GM12878 (cell line): ENCODE results near the gene VIPAS39. TPM values are rescaled to one million over a fixed set of nuclear protein-coding genes. Genes with fewer than 3 reads are reported as not detected.

Experiments
- ATAC-seq: fragments of 200-7000 bp; cut with Tn5 transposase; 3 replicates; pipeline ENCODE4 v1.9.1; 2020; ENCODE audit warnings: mild to moderate bottlenecking, moderate library complexity
- BruUV-seq: library from RNA; stranded (reverse); fragments of 400-500 nt; replicated peaks from 2 replicates; lab custom pipeline; 2021; lab: Mats Ljungman, UMichigan
- CTCF ChIA-PET: fragments of 300-600 bp; sonication (Branson Sonifier 250); formaldehyde crosslinking; extraction: SDS; loops from one replicate; lab custom pipeline; 2021; ENCODE audit warnings: inconsistent platforms; lab: Yijun Ruan, JAX
- POLR2A ChIA-PET: fragments of 350-600 bp; formaldehyde crosslinking; extraction: SDS; loops from one replicate; lab custom pipeline; 2021; ENCODE audit warnings: inconsistent platforms; lab: Charles Lee
- RAD21 ChIA-PET: fragments of 300-600 bp; sonication (Branson Sonifier 250); formaldehyde crosslinking; loops from one replicate; lab custom pipeline; 2023; ENCODE audit warnings: antibody characterized with exemption; ENCODE audit not compliant: unreplicated experiment; lab: Charles Lee
- SMC1A ChIA-PET: fragments of 300-600 bp; sonication (Branson Sonifier 250); formaldehyde crosslinking; loops from one replicate; lab custom pipeline; 2023; ENCODE audit not compliant: unreplicated experiment, uncharacterized antibody; lab: Charles Lee
- DNase-seq: peaks from one replicate; pipeline ENCODE4 v3.0.0-alpha.2; 2011; ENCODE audit warnings: low read depth, low spot score
- FAIRE-seq: peaks from 3 replicates; lab custom pipeline; 2011; peaks lifted over from hg19 to GRCh38; lab: Jason Lieb, UNC
- H2AFZ ChIP-seq: 2 replicates; pipeline ENCODE4 v1.6.0; 2011; ENCODE audit warnings: low read depth, low read length, control low read depth; ENCODE audit not compliant: control insufficient read depth
- H3K27ac ChIP-seq: 2 replicates; pipeline ENCODE4 v1.5.1; 2011; ENCODE audit warnings: control low read depth; ENCODE audit not compliant: control insufficient read depth, insufficient read depth
- H3K27me3 ChIP-seq, 2 experiments: replicated peaks in 1 of 2; 2 replicates each; pipeline versions ENCODE4 v1.6.0 to v1.6.1; 2011; ENCODE audit warnings: low read length in 1 of 2; ENCODE audit not compliant: control insufficient read depth in 2 of 2, insufficient read depth in 2 of 2
- H3K36me3 ChIP-seq, 2 experiments: 2 replicates each; pipeline ENCODE4 v1.5.1; 2011; ENCODE audit warnings: low read length in 1 of 2; ENCODE audit not compliant: control insufficient read depth in 2 of 2, insufficient read depth in 2 of 2
- H3K4me1 ChIP-seq: 2 replicates; pipeline ENCODE4 v1.6.1; 2011; ENCODE audit warnings: mild to moderate bottlenecking, low read length, moderate library complexity, mixed read lengths; ENCODE audit not compliant: control insufficient read depth, insufficient read depth
- H3K4me2 ChIP-seq: 2 replicates; pipeline ENCODE4 v1.6.0; 2011; ENCODE audit warnings: control low read depth; ENCODE audit not compliant: control insufficient read depth, insufficient read depth
- H3K4me3 ChIP-seq: fragments of 200-600 bp; sonication (generic); 2 replicates; pipeline ENCODE4 v1.5.1; 2016
- H3K79me2 ChIP-seq: 2 replicates; pipeline ENCODE4 v1.6.0; 2011; ENCODE audit warnings: low read length; ENCODE audit not compliant: control insufficient read depth, insufficient read depth
- H3K9ac ChIP-seq: 2 replicates; pipeline ENCODE4 v1.8.0; 2011; ENCODE audit warnings: low read length, control low read depth, mixed read lengths; ENCODE audit not compliant: control insufficient read depth, insufficient read depth
- H3K9me3 ChIP-seq: replicated peaks from 3 replicates; pipeline ENCODE4 v1.5.1; 2011; ENCODE audit warnings: mild to moderate bottlenecking, low read length; ENCODE audit not compliant: control insufficient read depth, insufficient read depth
- H4K20me1 ChIP-seq: 2 replicates; pipeline ENCODE4 v1.6.0; 2011; ENCODE audit not compliant: control insufficient read depth, insufficient read depth
- CEBPB ChIP-seq, 2 experiments: fragments of 150-350 bp in 1 of 2; IDR thresholded peaks; 2 replicates each; pipeline ENCODE4 v1.6.1; 2012 to 2014; ENCODE audit warnings: low read depth in 2 of 2, low read length in 2 of 2, borderline replicate concordance in 1 of 2, inconsistent platforms in 1 of 2
- CHD2 ChIP-seq: IDR thresholded peaks from 2 replicates; pipeline ENCODE4 v1.6.1; 2011; ENCODE audit warnings: low read depth, low read length, improper control_type of control experiment, borderline replicate concordance
- CREM ChIP-seq: IDR thresholded peaks from 2 replicates; pipeline ENCODE4 v1.6.1; 2014; ENCODE audit warnings: antibody characterized with exemption, low read depth
- EGR1 ChIP-seq, 2 experiments: IDR thresholded peaks; 1 replicate in 1 of 2; 2 replicates in 1 of 2; pipeline ENCODE4 v1.6.1; 2011 to 2012; ENCODE audit warnings: low read depth in 2 of 2, low read length in 2 of 2, borderline replicate concordance in 1 of 2, mild to moderate bottlenecking in 1 of 2, moderate library complexity in 1 of 2
- GATAD2B ChIP-seq: fragments of 450-650 bp; conservative IDR thresholded peaks from 2 replicates; pipeline ENCODE4 v1.6.1; 2017; ENCODE audit warnings: low read depth, mild to moderate bottlenecking, moderate library complexity
- LARP7 ChIP-seq: fragments of 450-650 bp; IDR thresholded peaks from 2 replicates; pipeline ENCODE4 v1.6.1; 2017; ENCODE audit warnings: mild to moderate bottlenecking
- RAD51 ChIP-seq: fragments of 450-650 bp; IDR thresholded peaks from 2 replicates; pipeline ENCODE4 v1.6.1; 2016; ENCODE audit warnings: moderate library complexity, mild to moderate bottlenecking, inconsistent platforms
- RB1 ChIP-seq: fragments of 450-650 bp; formaldehyde crosslinking; IDR thresholded peaks from 2 replicates; pipeline ENCODE4 v1.6.1; 2017; ENCODE audit warnings: mild to moderate bottlenecking, borderline replicate concordance
- SUPT20H ChIP-seq: IDR thresholded peaks from 2 replicates; pipeline ENCODE4 v1.6.1; 2011; ENCODE audit warnings: low read depth, mild to moderate bottlenecking, low read length, moderate library complexity, borderline replicate concordance; ENCODE audit not compliant: control insufficient read depth
- WGBS: methylation state at CpG from one replicate; pipeline ENCODE4 v1.1.6; 2016; ENCODE audit warnings: low lambda C conversion rate; ENCODE audit not compliant: insufficient replicate concordance, insufficient coverage; ENCODE audit errors: missing lambda C conversion rate; 5-methylcytosine and 5-hydroxymethylcytosine counted together
- in situ Hi-C: fragments of 300-500 bp; cut with MboI; formaldehyde crosslinking; loops from 9 replicates; pipeline ENCODE4 v1.14.3; 2018; ENCODE audit warnings: mixed read lengths
- intact Hi-C: fragments of 100-400 bp; cut with micrococcal nuclease; formaldehyde crosslinking; loops from one replicate; pipeline ENCODE4 v1.14.2; 2022; ENCODE audit not compliant: unreplicated experiment
- polyA plus RNA-seq, 11 experiments: library from polyadenylated mRNA; depleted of rRNA in 4 of 11; unstranded in 6 of 11; stranded (reverse) in 5 of 11; fragments of >200 nt; fragmentation: Nextera tagmentation in 4 of 11; fragmentation: Illumina TruSeq in 1 of 11; extraction: Ambion mirVana in 4 of 11; extraction: Trizol in 1 of 11; gene quantifications; 1 replicate in 1 of 11; 2 replicates in 10 of 11; pipeline versions ENCODE4 v1.2.1 to v1.2.3, GENCODE V29; 2011 to 2016; ENCODE audit warnings: inconsistent platforms in 2 of 11, missing spikeins in 2 of 11, low read depth in 1 of 11
- total RNA-seq, 4 experiments: library from RNA; depleted of rRNA in 3 of 4; stranded (reverse); fragments of >200 nt in 3 of 4; fragmentation: Illumina TruSeq in 1 of 4; extraction: Trizol in 1 of 4; gene quantifications; 2 replicates each; pipeline versions ENCODE4 v1.2.1 to v1.2.3, GENCODE V29; 2013 to 2021
- TF ChIP-seq, protein P1 (sequence below): fragments of 450-650 bp; IDR thresholded peaks from 2 replicates; pipeline ENCODE4 v1.6.1; 2017; ENCODE audit warnings: borderline replicate concordance
- TF ChIP-seq, protein P2 (sequence below): fragments of 450-650 bp; IDR thresholded peaks from 2 replicates; pipeline ENCODE4 v1.6.1; 2017; ENCODE audit warnings: antibody characterized with exemption, mild to moderate bottlenecking, moderate library complexity

VIPAS39 gene
- total and polyA plus RNA-seq, 10 of the 15 experiments (the other 5 are each of a cell fraction or from before 2014, with no cell fraction given), result 6.7 to 38.8 (median 18.5) TPM

DNA sequence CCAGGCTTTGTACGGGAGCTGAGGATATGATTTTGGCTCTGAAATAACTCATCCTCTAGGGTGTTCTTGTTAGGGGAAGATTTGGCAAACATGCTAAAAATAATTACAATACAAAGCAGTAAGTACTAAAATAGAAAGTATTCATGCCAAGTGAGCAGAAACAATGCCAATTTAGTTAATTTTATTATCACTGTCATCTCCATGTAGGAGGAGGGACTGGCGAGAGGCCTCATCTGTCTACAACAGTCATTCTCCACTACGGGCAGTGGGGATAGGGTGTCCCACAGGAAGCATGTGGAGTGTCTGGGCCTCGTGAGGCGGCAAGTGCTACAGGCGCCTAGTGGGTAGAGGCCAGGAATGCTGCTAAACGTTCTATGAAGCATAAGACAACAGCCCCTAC, 37.9 kb upstream of the VIPAS39 start:
- H3K9ac ChIP-seq, result no peak overlapping the region
- ATAC-seq (no peak), DNase-seq (no peak), FAIRE-seq (no peak)
- no peak overlapping the region for H3K4me2 ChIP-seq
- H3K4me3 ChIP-seq, result no peak overlapping the region
- in situ Hi-C loops, result no loop called here
- no peaks in the 10 kb centered on the region for H4K20me1 ChIP-seq
- H2AFZ ChIP-seq, result no peak overlapping the region
- no peak overlapping the region for H3K27ac ChIP-seq
- peaks cover 11% of the 10 kb centered on the region for H3K4me1 ChIP-seq
- BruUV-seq, result no TSS peak
- H3K9me3 ChIP-seq, result no peaks in the 10 kb centered on the region; the same call in 2 of the 3 replicates
- CTCF ChIA-PET, result interaction anchor here (1.5 kb wide), 1 partner anchor 36 kb away, joined by 6 read pairs; no protein-coding TSS in a partner anchor
- no peak for TF ChIP-seq GATAD2B
- TF ChIP-seq CREM, result no peak
- TF ChIP-seq CHD2, result no peak
- no peak for TF ChIP-seq SUPT20H
- TF ChIP-seq CEBPB (IDR thresholded peaks at IDR 0.05; ENCODE audit: borderline replicate concordance in 1 of 2, low read depth in 2 of 2, low read length in 2 of 2), result no peak
- POLR2A ChIA-PET, result no interaction called here
- 31% methylated on average over 7 of the region's 7 CpGs for WGBS
- intact Hi-C loops, result no loop called here
- peaks cover 8% of the 10 kb centered on the region in 2 experiments; a peak in 3 of 4 replicates for H3K27me3 ChIP-seq
- RAD21 ChIA-PET, result no interaction called here
- SMC1A ChIA-PET, result no interaction called here
- no peaks in the 10 kb centered on the region for H3K36me3 ChIP-seq
- no peaks in the 10 kb centered on the region for H3K79me2 ChIP-seq

DNA sequence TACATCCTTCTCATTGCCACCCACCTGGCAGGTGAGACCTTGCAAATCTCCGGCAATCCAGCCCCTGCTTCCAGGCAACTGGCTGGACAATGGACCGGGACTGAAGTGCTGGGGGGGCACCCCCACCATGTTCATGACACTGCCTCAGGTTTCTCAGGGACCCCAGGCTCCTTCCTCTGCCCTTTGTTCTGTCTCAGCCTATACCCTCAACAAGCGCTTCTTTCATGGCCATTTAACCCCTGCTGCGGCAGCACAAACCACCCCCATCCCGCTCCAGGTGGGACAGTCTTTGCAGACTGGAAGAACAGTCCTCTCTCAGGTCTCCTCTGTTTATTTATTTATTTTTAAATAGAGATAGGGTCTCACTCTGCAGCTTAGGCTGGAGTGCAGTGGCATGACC, 33.7 kb upstream of the VIPAS39 start:
- ChIA-PET CTCF (no interaction called here), RAD21 (no interaction called here), POLR2A (no interaction called here), SMC1A (no interaction called here)
- ATAC-seq (no peak), DNase-seq (no peak), FAIRE-seq (no peak)
- Histone ChIP-seq H3K9me3 (no peaks in the 10 kb centered on the region), H3K27me3 (no peaks in the 10 kb centered on the region), H3K4me2 (no peak overlapping the region), H3K4me3 (no peak overlapping the region), H3K4me1 (no peaks in the 10 kb centered on the region), H3K27ac (no peak overlapping the region), H3K9ac (no peak overlapping the region), H2AFZ (no peak overlapping the region), H3K36me3 (no peaks in the 10 kb centered on the region), H3K79me2 (no peaks in the 10 kb centered on the region), H4K20me1 (no peaks in the 10 kb centered on the region)
- BruUV-seq, result no TSS peak
- in situ Hi-C loops, result no loop called here
- intact Hi-C loops, result no loop called here
- WGBS, result 60% methylated on average over 5 of the region's 5 CpGs
- TF ChIP-seq, protein P1, sequence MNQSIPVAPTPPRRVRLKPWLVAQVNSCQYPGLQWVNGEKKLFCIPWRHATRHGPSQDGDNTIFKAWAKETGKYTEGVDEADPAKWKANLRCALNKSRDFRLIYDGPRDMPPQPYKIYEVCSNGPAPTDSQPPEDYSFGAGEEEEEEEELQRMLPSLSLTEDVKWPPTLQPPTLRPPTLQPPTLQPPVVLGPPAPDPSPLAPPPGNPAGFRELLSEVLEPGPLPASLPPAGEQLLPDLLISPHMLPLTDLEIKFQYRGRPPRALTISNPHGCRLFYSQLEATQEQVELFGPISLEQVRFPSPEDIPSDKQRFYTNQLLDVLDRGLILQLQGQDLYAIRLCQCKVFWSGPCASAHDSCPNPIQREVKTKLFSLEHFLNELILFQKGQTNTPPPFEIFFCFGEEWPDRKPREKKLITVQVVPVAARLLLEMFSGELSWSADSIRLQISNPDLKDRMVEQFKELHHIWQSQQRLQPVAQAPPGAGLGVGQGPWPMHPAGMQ, result no peak
- TF ChIP-seq EGR1 (IDR thresholded peaks at IDR 0.05; ENCODE audit: borderline replicate concordance in 1 of 2, low read depth in 2 of 2, low read length in 2 of 2) (no peak), RB1 (no peak), RAD51 (no peak), LARP7 (no peak)
- TF ChIP-seq, protein P2, sequence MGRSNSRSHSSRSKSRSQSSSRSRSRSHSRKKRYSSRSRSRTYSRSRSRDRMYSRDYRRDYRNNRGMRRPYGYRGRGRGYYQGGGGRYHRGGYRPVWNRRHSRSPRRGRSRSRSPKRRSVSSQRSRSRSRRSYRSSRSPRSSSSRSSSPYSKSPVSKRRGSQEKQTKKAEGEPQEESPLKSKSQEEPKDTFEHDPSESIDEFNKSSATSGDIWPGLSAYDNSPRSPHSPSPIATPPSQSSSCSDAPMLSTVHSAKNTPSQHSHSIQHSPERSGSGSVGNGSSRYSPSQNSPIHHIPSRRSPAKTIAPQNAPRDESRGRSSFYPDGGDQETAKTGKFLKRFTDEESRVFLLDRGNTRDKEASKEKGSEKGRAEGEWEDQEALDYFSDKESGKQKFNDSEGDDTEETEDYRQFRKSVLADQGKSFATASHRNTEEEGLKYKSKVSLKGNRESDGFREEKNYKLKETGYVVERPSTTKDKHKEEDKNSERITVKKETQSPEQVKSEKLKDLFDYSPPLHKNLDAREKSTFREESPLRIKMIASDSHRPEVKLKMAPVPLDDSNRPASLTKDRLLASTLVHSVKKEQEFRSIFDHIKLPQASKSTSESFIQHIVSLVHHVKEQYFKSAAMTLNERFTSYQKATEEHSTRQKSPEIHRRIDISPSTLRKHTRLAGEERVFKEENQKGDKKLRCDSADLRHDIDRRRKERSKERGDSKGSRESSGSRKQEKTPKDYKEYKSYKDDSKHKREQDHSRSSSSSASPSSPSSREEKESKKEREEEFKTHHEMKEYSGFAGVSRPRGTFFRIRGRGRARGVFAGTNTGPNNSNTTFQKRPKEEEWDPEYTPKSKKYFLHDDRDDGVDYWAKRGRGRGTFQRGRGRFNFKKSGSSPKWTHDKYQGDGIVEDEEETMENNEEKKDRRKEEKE, result no peak
